HL-60 (cell line): ENCODE measurements around the gene IQGAP3.

ENCODE experiments used
- CTCF ChIP-seq: IDR thresholded peaks from one replicate; pipeline ENCODE4 v1.5.1; 2011; ENCODE audit warnings: low read length, control low read depth, inconsistent platforms; ENCODE audit not compliant: insufficient read depth
- SPI1 ChIP-seq: IDR thresholded peaks from 2 replicates; pipeline ENCODE4 v1.6.1; 2012; ENCODE audit warnings: low read depth, mild to moderate bottlenecking, borderline replicate concordance

- no peak for TF ChIP-seq CTCF
- TF ChIP-seq SPI1 = no peak
Measured at GRCh38 chr1:156495401-156496140, 76.8 kb downstream of the IQGAP3 start.
